Activated CD8-positive, alpha-beta memory T cell treated with anti-CD3 and anti-CD28 coated beads, Interleukin-2, amount 50 U/mL, for 1 hour (primary cell): ENCODE measurements around the gene ZMYND11.

Source experiments
- DNase-seq: peaks from one replicate; pipeline ENCODE4 v3.0.0-alpha.2; 2020; ENCODE audit errors: extremely low read depth

The ZMYND11 gene

DNA sequence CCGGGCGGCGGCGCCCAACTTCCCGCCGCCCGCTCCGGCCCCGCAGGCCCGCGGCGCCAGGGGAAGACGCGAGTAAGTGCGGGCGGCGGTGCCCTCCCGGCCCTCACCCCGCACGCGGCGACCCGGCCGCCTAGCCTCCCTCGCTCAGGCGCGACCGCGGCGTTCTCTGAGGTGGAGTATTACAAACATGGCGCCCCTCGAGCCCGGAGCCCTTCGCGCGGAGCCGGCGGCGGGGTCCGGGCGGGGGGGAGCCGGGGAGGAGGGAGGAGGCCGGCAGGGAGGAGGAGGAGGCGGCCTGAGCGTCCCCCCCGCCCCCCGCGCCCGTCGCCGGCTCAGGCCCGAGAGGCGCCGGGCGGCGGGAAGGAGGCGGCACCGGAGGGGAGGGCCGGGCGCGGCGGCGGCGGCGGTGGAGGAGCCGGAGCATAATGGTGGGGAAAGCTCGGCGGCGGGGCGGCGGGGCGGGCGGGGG lies at the start of gene ZMYND11:
ZMYND11 (plus strand) TSS at position 324 of the 469 bp plus-strand sequence. CDS start 44,558 bp downstream, outside the sequence.
- DNase-seq: no peak

DNA sequence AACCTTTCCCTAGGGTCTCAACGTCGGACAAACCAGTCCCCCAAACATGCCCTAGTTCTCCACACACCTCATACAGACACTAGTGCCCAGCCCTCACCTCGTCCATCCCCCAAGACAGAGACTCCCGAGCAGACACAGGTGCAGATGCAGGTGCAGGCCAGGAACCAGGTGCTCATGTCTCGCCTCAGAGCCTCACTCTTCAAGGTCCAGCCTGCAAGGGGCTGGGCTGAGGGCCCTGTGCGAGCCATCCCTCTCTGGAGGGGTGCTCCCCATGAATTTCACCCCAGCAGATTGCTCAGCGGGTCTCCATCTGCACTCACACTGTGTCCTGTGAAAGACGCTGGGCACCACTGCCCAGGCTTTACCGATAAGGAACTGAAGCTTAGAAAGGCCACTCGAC lies 49.2 kb upstream of the ZMYND11 start:
- no peak for DNase-seq

- no peak for DNase-seq
Observed at GRCh38 chr10:87177-88080, 47.8 kb upstream of the ZMYND11 start.

DNA sequence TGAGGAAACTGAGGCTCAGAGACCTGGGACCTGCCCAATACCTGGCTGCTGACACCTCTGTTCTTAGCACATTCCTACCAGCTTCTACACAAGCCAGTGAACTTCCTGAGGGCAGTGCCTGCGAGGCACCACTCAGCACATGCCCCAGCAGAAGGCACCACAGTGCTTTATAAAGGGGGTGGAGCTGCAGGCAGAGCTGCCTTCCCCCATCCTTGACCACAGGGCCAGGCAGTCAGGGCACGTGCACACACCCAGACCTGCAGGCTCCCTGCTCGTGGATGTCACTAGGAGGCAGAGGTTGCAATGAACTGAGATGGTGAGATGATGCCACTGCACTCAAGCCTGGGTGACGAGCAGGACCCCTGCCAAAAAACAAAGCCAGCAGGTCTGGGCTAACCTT lies 47.0 kb upstream of the ZMYND11 start:
- no peak for DNase-seq

- DNase-seq: no peak
Observed at GRCh38 chr10:89248-89647, 46.0 kb upstream of the ZMYND11 start.

DNA sequence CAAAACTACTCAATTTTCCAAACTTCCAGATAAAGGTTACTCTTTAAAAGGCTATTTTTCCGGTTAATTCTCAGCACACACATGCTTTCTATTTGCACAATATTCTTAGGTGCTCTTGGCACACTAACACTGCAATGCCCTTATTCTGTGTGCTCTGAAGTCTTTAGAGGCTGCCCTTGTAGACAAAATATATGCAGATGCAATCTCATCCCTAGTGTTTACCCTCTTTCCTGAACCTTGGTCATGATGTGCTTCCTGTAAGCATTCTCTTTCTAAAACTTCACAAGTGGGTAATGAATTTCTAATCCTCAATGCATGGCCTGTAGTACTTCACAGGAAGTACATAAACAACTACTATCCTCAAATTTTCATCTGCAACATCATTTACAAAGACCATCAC lies 45.1 kb upstream of the ZMYND11 start:
- no peak for DNase-seq

- no peak for DNase-seq
Observed at GRCh38 chr10:91313-91712, 43.9 kb upstream of the ZMYND11 start.

GRCh38 chr10:92153-92552 lies 43.1 kb upstream of the ZMYND11 start:
- no peak for DNase-seq

- DNase-seq: no peak
Observed at GRCh38 chr10:92846-93245, 42.4 kb upstream of the ZMYND11 start.

- DNase-seq: no peak
Observed at GRCh38 chr10:94613-95012, 40.6 kb upstream of the ZMYND11 start.

DNA sequence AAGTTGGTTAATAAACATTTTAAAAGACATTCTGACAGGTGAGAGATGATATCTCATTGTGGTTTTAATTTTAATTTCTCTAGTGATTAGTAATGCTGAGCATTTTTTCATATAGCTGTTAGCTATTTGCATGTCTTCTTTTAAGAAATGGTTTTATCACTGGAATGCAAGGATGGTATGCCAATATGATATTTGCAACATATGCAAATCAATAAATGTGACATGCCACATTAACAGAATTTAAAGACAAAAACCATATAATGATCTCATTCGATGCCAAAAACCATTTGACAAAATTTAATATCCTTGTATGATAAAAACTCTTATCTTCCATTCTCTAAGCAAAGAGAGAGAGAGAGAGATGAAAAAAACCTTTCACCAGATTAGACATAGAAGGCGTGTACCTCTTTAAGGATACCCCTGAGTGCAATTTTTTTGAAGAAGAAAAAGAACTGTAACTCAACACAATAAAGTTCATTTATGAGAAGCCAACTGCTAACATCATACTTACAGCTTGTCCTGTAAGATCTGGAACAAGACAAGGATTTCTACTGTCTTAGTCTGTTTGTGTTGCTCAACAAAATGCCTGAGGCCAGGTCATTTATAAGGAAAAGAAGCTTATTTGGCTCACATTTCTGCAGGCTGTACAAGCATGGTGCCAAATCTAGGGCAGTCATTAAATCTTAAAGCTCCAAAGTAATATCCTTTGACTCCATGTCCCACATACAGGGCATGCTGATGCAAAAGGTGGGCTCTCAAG lies 39.7 kb upstream of the ZMYND11 start:
- DNase-seq: no peak

GRCh38 chr10:96466-96865 lies 38.8 kb upstream of the ZMYND11 start:
- no peak for DNase-seq

DNA sequence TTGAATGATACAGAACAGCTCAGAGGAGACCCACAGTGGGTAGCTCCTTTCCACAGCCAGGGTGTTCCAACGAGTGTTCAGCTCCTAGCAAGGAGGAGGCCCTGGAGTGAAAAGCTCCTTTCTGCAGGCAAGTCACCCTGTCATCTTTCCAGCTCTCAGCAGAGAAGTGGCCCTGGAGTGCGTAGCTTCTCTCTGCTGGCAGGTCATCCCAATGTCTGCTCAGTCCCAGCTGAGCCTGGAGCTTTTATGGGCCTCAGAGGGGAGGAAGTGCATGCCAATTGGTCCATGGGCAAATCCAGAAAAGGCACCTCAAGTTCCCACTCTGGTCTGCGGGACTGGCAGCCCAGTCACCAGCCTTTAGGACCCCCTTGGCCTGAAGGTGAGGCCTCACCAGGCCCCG lies 30.8 kb upstream of the ZMYND11 start:
- no peak for DNase-seq

DNA sequence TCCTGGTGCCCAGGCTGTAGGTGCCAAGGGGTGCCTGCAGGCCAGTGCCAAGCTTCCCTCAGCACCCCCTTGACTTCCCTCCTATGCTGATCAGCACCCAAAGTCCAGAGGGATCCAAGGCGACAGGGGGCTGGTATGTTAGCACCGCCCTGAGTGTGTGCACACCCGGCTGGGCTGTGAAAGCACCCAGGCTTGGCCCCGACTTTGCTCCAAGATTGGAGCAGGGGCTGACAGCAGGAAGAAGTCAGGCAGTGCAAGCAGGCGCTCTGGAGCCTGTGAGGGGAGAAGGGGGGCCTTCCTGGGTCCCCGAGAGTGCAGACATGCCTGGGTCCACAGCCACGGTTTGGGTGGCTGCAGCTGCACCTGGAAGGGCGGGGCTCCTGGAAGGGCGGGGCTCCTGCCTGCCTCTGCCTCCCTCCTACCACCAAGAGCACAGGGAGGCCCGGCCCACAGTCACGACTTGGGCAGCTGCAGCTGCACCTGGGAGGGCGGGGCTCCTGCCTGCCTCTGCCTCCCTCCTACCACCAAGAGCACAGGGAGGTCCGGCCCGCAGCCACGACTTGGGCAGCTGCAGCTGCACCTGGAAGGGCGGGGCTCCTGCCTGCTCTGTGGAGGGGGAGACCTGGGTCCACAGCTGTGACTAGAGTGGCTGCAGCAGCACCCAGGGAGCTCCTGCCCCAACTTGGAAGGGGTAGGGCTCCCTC lies 30.2 kb upstream of the ZMYND11 start:
- no peak for DNase-seq

- no peak for DNase-seq
Observed at GRCh38 chr10:105806-106205, 29.4 kb upstream of the ZMYND11 start.

- no peak for DNase-seq
Observed at GRCh38 chr10:106740-107139, 28.5 kb upstream of the ZMYND11 start.

DNA sequence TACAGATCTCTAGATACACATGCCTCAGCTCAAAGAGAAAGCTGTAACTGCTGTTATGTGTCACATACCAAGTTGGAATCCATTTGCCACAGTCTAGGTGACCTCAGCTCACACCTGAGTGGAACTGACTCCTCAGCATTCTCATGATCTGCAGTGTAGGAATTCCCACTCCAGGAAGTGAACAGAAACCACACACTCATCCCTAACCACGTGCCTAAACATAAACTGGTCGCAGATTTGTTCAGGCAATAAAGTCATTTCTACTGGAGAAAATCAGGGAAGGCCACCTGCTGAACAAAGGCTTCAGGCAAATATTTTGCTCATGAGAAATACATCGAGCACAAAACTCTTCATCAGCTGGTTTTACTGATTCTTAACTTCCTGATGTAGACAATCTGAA lies 23.0 kb upstream of the ZMYND11 start:
- DNase-seq: no peak

- no peak for DNase-seq
Observed at GRCh38 chr10:124874-125273, 10.4 kb upstream of the ZMYND11 start.

DNA sequence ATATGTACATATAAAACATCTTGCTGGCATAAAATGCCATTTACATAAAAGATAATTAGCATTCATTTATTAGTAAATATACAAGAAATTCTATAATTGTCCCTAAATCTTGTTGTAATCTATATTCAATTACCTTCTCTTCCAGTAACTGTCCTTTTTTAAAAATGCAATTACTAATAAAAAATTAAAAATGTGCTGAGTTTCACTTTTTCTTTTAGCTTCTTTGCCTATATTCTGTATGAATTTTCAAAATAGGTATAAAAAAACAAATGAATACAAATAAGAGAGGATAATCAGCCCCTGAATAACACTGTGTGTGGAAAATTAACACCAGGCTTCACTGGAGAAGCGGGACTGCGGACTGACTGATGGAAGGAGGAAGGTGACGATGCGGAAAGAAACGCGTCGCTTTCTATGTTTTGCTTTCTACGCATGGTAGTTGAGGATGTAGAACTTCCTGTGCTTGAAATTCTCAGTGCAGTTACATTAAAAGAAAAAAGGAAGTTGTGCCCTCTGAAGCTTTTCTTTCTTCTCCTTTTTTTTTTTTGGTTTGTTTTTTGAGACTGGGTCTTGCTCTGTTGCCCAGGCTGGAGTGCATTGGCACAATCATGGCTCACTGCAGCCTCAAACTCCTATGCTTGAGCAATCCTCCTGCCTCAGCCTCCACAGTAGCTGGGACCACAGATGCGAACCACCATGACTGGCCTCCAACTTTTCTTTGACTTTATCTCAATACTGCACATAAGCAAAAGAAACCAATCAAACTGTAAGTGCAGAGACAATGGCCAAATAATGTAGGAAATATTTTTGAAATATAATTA lies 7.4 kb upstream of the ZMYND11 start:
- no peak for DNase-seq

DNA sequence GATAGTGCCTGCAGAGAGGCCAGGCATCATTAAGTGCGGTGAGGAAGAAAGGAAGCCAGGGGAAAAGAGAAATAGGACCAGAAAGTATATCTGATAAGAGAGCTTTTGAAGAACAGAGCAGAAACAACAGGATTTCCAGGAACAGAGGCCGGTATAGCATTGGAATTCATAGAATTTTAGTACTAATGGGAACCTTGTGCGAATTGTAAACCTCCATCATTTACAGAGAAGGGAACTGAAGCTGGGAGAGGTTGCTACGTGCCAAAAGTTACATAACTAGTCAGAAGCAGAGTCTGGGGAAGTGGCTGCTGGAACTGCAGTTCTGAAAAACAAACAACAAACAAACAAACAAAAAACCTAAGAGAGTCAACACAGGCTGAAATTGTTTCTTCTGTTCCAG lies 5.4 kb upstream of the ZMYND11 start:
- no peak for DNase-seq
